NB4 (cell line): ENCODE measurements around the gene NETO1.

Experiments used
- POLR2A ChIP-seq: IDR thresholded peaks from 2 replicates; pipeline ENCODE4 v1.6.1; 2011; ENCODE audit warnings: mild to moderate bottlenecking; ENCODE audit not compliant: insufficient read length; ENCODE audit errors: extremely low read depth
- TF ChIP-seq, protein P1 (sequence below): IDR thresholded peaks from one replicate; pipeline ENCODE4 v1.5.1; 2012; ENCODE audit warnings: low read depth, low read length

DNA sequence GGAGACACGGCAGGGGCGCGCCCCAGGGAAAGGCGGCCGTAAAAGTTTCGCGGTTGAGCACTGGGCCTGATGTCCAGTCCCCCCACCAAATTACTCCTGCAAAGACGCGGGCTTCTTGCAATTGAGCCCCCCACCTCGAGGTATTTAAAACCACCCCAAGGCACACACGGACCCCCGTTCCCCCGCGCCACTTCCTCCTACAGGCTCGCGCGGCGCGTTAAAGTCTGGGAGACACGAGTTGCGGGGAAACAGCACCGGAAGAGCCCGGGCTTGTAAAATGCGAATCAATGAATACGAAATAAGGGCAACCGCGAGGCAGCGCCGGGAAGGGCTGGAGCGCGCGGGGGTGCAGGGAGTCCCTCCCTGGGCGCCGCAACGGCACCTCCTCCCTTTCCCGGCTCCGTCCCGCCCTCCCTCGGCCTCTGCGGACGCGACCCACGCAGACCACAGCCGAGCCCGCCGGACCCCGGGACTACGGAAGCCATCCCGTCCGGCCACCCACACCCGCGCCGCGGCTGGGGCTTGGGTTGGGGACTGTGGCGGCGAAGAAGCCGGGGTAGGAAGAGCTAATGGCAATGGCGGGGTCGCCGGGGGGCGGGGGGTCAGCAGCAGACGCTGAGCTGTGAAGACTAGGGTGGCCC lies 918 bp upstream of the NETO1 start:
- TF ChIP-seq, protein P1, sequence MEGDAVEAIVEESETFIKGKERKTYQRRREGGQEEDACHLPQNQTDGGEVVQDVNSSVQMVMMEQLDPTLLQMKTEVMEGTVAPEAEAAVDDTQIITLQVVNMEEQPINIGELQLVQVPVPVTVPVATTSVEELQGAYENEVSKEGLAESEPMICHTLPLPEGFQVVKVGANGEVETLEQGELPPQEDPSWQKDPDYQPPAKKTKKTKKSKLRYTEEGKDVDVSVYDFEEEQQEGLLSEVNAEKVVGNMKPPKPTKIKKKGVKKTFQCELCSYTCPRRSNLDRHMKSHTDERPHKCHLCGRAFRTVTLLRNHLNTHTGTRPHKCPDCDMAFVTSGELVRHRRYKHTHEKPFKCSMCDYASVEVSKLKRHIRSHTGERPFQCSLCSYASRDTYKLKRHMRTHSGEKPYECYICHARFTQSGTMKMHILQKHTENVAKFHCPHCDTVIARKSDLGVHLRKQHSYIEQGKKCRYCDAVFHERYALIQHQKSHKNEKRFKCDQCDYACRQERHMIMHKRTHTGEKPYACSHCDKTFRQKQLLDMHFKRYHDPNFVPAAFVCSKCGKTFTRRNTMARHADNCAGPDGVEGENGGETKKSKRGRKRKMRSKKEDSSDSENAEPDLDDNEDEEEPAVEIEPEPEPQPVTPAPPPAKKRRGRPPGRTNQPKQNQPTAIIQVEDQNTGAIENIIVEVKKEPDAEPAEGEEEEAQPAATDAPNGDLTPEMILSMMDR = no peak
- TF ChIP-seq POLR2A = no peak
